ENCODE measurements around the gene CMTM4. TPM values are rescaled to one million over a fixed set of nuclear protein-coding genes. Genes with fewer than 3 reads are reported as not detected.

CMTM4 gene
- total RNA-seq, 5 donors from 2014 or later (not counting 1 experiment from before 2014, with no cell fraction given): 1.1 to 2.3 (median 1.8) TPM

DNA sequence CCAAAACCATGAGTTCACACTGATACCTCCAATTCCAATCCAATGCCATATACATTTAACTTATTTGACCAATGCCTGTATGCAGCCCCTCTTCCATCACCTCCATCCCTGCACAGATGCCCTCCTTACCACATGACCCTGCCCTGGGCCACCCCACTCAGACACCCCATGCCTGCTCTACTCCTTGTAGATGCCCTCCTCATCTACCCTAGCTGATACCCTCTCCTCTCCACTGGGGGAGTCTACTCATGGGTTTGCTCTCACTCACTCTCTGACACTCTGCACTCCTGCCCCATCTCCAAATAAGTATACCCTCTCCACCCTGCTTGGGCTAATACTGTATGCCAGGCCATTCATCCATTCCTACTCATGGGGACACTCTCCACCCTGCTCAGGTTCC, 16.0 kb upstream of the CMTM4 start:
- DNase-seq (no peak), ATAC-seq (replicated peaks in 1 of 4) (no peak)
- H3K36me3 Mint-ChIP-seq: no peaks in the 10 kb centered on the region
- ChIA-PET CTCF (no interaction called here), POLR2A (no interaction called here)
- no peaks in the 10 kb centered on the region for H3K9me3 Mint-ChIP-seq
- Histone ChIP-seq H3K9me3 (no peaks in the 10 kb centered on the region), H3K4me1 (ENCODE audit: control insufficient read depth in 1 of 2, extremely low read depth in 1 of 2, insufficient read depth in 2 of 2, low read length in 2 of 2) (no peaks in the 10 kb centered on the region), H3K4me3 (ENCODE audit: control insufficient read depth in 1 of 2, extremely low read depth in 1 of 2, low read length in 1 of 2) (no peak overlapping the region), H3K36me3 (ENCODE audit: control insufficient read depth in 2 of 2, extremely low read depth in 1 of 2, insufficient read depth in 1 of 2, low read length in 1 of 2) (no peaks in the 10 kb centered on the region), H3K27ac (ENCODE audit: low read length) (no peak overlapping the region), H3K27me3 (replicated peaks in 1 of 2; ENCODE audit: control insufficient read depth in 2 of 2, extremely low read depth in 1 of 2, insufficient read depth in 2 of 2, low read length in 1 of 2) (peaks cover 0 to 12% of the 10 kb centered on the region in 2 experiments)
- peaks cover 5 to 12% of the 10 kb centered on the region in 2 donors for H3K27me3 Mint-ChIP-seq
- no peak overlapping the region for H3K27ac Mint-ChIP-seq
- H3K4me1 Mint-ChIP-seq: no peaks in the 10 kb centered on the region
- H3K4me3 Mint-ChIP-seq: no peak overlapping the region

GRCh38 chr16:66711581-66711980, 15.0 kb upstream of the CMTM4 start:
- peaks cover 7 to 15% of the 10 kb centered on the region in 2 donors for H3K27me3 Mint-ChIP-seq
- H3K9me3 ChIP-seq: no peaks in the 10 kb centered on the region
- no peak overlapping the region for H3K4me3 Mint-ChIP-seq
- ATAC-seq (replicated peaks in 1 of 4): no peak
- ChIA-PET CTCF (no interaction called here), POLR2A (no interaction called here)
- no peak overlapping the region for H3K4me3 ChIP-seq (ENCODE audit: control insufficient read depth in 1 of 2, extremely low read depth in 1 of 2, low read length in 1 of 2)
- H3K9me3 Mint-ChIP-seq: no peaks in the 10 kb centered on the region
- H3K4me1 ChIP-seq (ENCODE audit: control insufficient read depth in 1 of 2, extremely low read depth in 1 of 2, insufficient read depth in 2 of 2, low read length in 2 of 2): no peaks in the 10 kb centered on the region
- no peaks in the 10 kb centered on the region for H3K36me3 ChIP-seq (ENCODE audit: control insufficient read depth in 2 of 2, extremely low read depth in 1 of 2, insufficient read depth in 1 of 2, low read length in 1 of 2)
- no peak overlapping the region for H3K27ac ChIP-seq (ENCODE audit: low read length)
- H3K4me1 Mint-ChIP-seq: no peaks in the 10 kb centered on the region
- H3K36me3 Mint-ChIP-seq: no peaks in the 10 kb centered on the region
- no peak for DNase-seq
- no peak overlapping the region for H3K27ac Mint-ChIP-seq
- peaks cover 0 to 18% of the 10 kb centered on the region in 2 experiments for H3K27me3 ChIP-seq (replicated peaks in 1 of 2; ENCODE audit: control insufficient read depth in 2 of 2, extremely low read depth in 1 of 2, insufficient read depth in 2 of 2, low read length in 1 of 2)

DNA sequence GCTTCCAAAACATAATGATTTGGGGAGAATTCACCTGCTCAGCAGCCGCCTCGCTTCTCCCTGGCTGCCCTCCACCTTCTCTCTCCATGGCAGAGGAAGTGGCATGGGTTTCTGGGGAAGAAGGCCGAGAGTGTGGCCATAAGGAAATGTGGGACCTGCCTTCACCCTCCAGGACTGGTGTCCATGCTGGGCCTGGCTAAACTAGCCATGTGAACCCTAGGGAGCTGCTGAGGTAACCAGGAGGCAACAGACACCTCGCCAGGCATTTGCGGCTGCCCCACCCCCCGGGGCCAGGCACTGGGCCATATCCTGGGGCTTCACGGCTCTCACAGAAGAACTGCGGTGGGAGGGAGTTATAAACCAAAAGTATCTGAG, 9.9 kb upstream of the CMTM4 start:
- H3K9me3 Mint-ChIP-seq: no peaks in the 10 kb centered on the region
- ChIA-PET POLR2A (no interaction called here), CTCF (no interaction called here)
- H3K36me3 ChIP-seq (ENCODE audit: control insufficient read depth in 2 of 2, extremely low read depth in 1 of 2, insufficient read depth in 1 of 2, low read length in 1 of 2): no peaks in the 10 kb centered on the region
- 60% methylated on average over 2 of the region's 8 CpGs for WGBS (ENCODE audit: insufficient coverage)
- H3K4me1 ChIP-seq (ENCODE audit: control insufficient read depth in 1 of 2, extremely low read depth in 1 of 2, insufficient read depth in 2 of 2, low read length in 2 of 2): no peaks in the 10 kb centered on the region
- H3K27me3 ChIP-seq (replicated peaks in 1 of 2; ENCODE audit: control insufficient read depth in 2 of 2, extremely low read depth in 1 of 2, insufficient read depth in 2 of 2, low read length in 1 of 2): peaks cover 3 to 35% of the 10 kb centered on the region in 2 experiments
- no peak overlapping the region for H3K27ac Mint-ChIP-seq
- DNase-seq (no peak), ATAC-seq (replicated peaks in 1 of 4) (no peak)
- no peak overlapping the region for H3K4me3 Mint-ChIP-seq
- H3K27me3 Mint-ChIP-seq: peaks cover 7 to 12% of the 10 kb centered on the region in 2 donors
- H3K27ac ChIP-seq (ENCODE audit: low read length): no peak overlapping the region
- no peak overlapping the region for H3K4me3 ChIP-seq (ENCODE audit: control insufficient read depth in 1 of 2, extremely low read depth in 1 of 2, low read length in 1 of 2)
- H3K9me3 ChIP-seq: no peaks in the 10 kb centered on the region
- no peaks in the 10 kb centered on the region for H3K36me3 Mint-ChIP-seq
- no peaks in the 10 kb centered on the region for H3K4me1 Mint-ChIP-seq

DNA sequence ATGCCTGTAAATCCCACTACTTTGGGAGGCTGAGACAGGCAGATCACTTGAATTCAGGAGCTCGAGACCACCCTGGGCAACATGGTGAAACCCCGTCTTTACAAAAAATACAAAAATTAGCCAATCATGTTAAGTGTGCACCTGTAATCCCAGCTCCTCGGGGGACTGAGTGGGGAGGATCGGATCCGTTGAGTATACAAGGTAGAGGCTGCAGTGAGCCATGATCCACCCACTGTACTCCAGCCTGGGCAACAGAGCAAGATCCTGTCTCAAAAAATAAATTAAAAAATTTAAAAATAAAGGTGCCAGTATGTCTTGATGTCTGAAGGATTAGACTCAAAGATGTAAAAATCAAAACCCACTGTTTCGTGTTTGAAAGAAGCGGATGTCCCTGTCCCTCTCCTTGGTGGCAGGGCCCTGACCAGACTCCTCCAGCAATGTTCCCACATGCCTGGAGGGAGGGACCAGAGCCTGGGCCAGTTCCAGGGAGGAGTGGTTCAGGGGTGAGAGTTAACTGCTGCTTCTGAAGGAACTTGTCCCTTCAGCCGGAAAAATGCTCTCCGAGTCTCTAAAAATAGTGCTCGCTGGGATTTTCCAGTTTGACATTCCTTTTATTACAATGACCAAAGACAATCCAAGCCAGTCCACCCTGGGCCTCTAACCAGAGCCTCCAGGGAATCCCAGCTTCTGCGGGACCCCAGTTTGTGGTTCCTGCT, 9.4 kb upstream of the CMTM4 start:
- ATAC-seq (replicated peaks in 1 of 4) (no peak), DNase-seq (no peak)
- Mint-ChIP-seq H3K4me3 (no peak overlapping the region), H3K36me3 (no peaks in the 10 kb centered on the region), H3K27me3 (peaks cover 7 to 12% of the 10 kb centered on the region in 2 donors), H3K27ac (no peak overlapping the region), H3K9me3 (no peaks in the 10 kb centered on the region), H3K4me1 (no peaks in the 10 kb centered on the region)
- peaks cover 3 to 31% of the 10 kb centered on the region in 2 experiments for H3K27me3 ChIP-seq (replicated peaks in 1 of 2; ENCODE audit: control insufficient read depth in 2 of 2, extremely low read depth in 1 of 2, insufficient read depth in 2 of 2, low read length in 1 of 2)
- H3K27ac ChIP-seq (ENCODE audit: low read length): no peak overlapping the region
- no peaks in the 10 kb centered on the region for H3K9me3 ChIP-seq
- no peak overlapping the region for H3K4me3 ChIP-seq (ENCODE audit: control insufficient read depth in 1 of 2, extremely low read depth in 1 of 2, low read length in 1 of 2)
- no peaks in the 10 kb centered on the region for H3K36me3 ChIP-seq (ENCODE audit: control insufficient read depth in 2 of 2, extremely low read depth in 1 of 2, insufficient read depth in 1 of 2, low read length in 1 of 2)
- WGBS (ENCODE audit: insufficient coverage): 90% methylated on average over 3 of the region's 11 CpGs
- ChIA-PET CTCF (no interaction called here), POLR2A (no interaction called here)
- H3K4me1 ChIP-seq (ENCODE audit: control insufficient read depth in 1 of 2, extremely low read depth in 1 of 2, insufficient read depth in 2 of 2, low read length in 2 of 2): no peaks in the 10 kb centered on the region

GRCh38 chr16:66703406-66704215, 7.1 kb upstream of the CMTM4 start:
- no peak overlapping the region for H3K27ac Mint-ChIP-seq
- Histone ChIP-seq H3K36me3 (ENCODE audit: control insufficient read depth in 2 of 2, extremely low read depth in 1 of 2, insufficient read depth in 1 of 2, low read length in 1 of 2) (no peaks in the 10 kb centered on the region), H3K9me3 (no peaks in the 10 kb centered on the region), H3K4me3 (ENCODE audit: control insufficient read depth in 1 of 2, extremely low read depth in 1 of 2, low read length in 1 of 2) (no peak overlapping the region), H3K4me1 (ENCODE audit: control insufficient read depth in 1 of 2, extremely low read depth in 1 of 2, insufficient read depth in 2 of 2, low read length in 2 of 2) (no peaks in the 10 kb centered on the region), H3K27ac (ENCODE audit: low read length) (no peak overlapping the region), H3K27me3 (replicated peaks in 1 of 2; ENCODE audit: control insufficient read depth in 2 of 2, extremely low read depth in 1 of 2, insufficient read depth in 2 of 2, low read length in 1 of 2) (peaks cover 3 to 26% of the 10 kb centered on the region in 2 experiments)
- ATAC-seq (replicated peaks in 1 of 4) (no peak), DNase-seq (no peak)
- H3K4me3 Mint-ChIP-seq: no peak overlapping the region
- POLR2A ChIA-PET: interaction anchor here in 1 of 2 donors (0.6 kb wide), 1 partner anchor 114 kb away, joined by 5 read pairs; no protein-coding TSS in a partner anchor
- H3K9me3 Mint-ChIP-seq: no peaks in the 10 kb centered on the region
- H3K4me1 Mint-ChIP-seq: no peaks in the 10 kb centered on the region
- H3K27me3 Mint-ChIP-seq: peaks cover 5% of the 10 kb centered on the region in 2 donors
- CTCF ChIA-PET: no interaction called here
- no peaks in the 10 kb centered on the region for H3K36me3 Mint-ChIP-seq
- 73% methylated on average over 9 of the region's 9 CpGs for WGBS (ENCODE audit: insufficient coverage)

GRCh38 chr16:66701516-66701915, 5.0 kb upstream of the CMTM4 start:
- Mint-ChIP-seq H3K9me3 (no peaks in the 10 kb centered on the region), H3K4me3 (no peak overlapping the region), H3K27ac (no peak overlapping the region), H3K27me3 (peaks cover 0 to 3% of the 10 kb centered on the region in 2 donors), H3K4me1 (peaks cover 0 to 3% (median 3%) of the 10 kb centered on the region in 3 donors), H3K36me3 (no peaks in the 10 kb centered on the region)
- H3K4me1 ChIP-seq (ENCODE audit: control insufficient read depth in 1 of 2, extremely low read depth in 1 of 2, insufficient read depth in 2 of 2, low read length in 2 of 2): peaks cover 3 to 8% of the 10 kb centered on the region in 2 experiments
- ChIA-PET POLR2A (interaction anchor here in 1 of 2 donors (0.6 kb wide), 1 partner anchor 38 kb away, joined by 3 read pairs; no protein-coding TSS in a partner anchor), CTCF (no interaction called here)
- H3K9me3 ChIP-seq: no peaks in the 10 kb centered on the region
- H3K27me3 ChIP-seq (replicated peaks in 1 of 2; ENCODE audit: control insufficient read depth in 2 of 2, extremely low read depth in 1 of 2, insufficient read depth in 2 of 2, low read length in 1 of 2): peaks cover 3 to 29% of the 10 kb centered on the region in 2 experiments
- DNase-seq: no peak
- no peak overlapping the region for H3K4me3 ChIP-seq (ENCODE audit: control insufficient read depth in 1 of 2, extremely low read depth in 1 of 2, low read length in 1 of 2)
- WGBS (ENCODE audit: insufficient coverage): 80% methylated on average over 1 of the region's 2 CpGs
- ATAC-seq (replicated peaks in 1 of 4): no peak
- no peaks in the 10 kb centered on the region for H3K36me3 ChIP-seq (ENCODE audit: control insufficient read depth in 2 of 2, extremely low read depth in 1 of 2, insufficient read depth in 1 of 2, low read length in 1 of 2)
- H3K27ac ChIP-seq (ENCODE audit: low read length): no peak overlapping the region
